ENCODE data around the gene MGME1. TPM values are rescaled to one million over a fixed set of nuclear protein-coding genes. Genes with fewer than 3 reads are reported as not detected.

Gene MGME1
- total RNA-seq, 1 donor = 8.3 TPM

DNA sequence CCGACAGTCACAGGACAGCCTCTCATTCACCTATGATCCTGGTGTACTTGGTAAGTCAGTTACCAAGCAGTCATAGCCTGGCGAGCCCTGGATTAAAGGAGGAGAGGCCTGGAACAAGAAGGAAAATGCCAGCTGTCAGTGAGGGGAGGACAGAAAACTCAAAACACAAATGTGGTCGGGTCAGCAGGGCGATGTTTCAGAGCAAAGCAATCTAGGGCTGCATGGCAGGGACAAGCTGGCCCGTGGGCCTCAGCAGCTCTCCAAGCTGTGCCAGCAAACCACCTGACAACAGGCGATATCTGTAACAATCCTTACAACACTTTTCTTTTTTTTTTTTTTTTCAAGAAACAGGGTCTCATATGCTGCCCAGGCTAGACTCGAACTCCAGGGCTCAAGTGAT, 40.3 kb downstream of the MGME1 start:
- Histone ChIP-seq H3K27ac (ENCODE audit: low read depth, low read length) (no peak overlapping the region), H4K20me1 (ENCODE audit: insufficient read depth, low read length) (no peaks in the 10 kb centered on the region), H3K79me2 (ENCODE audit: insufficient read depth, low read length) (no peaks in the 10 kb centered on the region), H3K9me3 (ENCODE audit: low read depth, low read length) (no peaks in the 10 kb centered on the region), H2AFZ (ENCODE audit: low read length) (no peak overlapping the region), H3K4me3 (ENCODE audit: insufficient read depth, low read length) (no peak overlapping the region), H3K4me1 (ENCODE audit: insufficient read depth, low read length) (no peaks in the 10 kb centered on the region), H3K27me3 (ENCODE audit: insufficient read depth, low read length) (no peaks in the 10 kb centered on the region), H3K4me2 (ENCODE audit: insufficient read depth, low read length) (no peak overlapping the region), H3K36me3 (ENCODE audit: insufficient read depth, low read length) (no peaks in the 10 kb centered on the region)
- no peak for DNase-seq (ENCODE audit: insufficient read length, low spot score, missing footprints)
- TF ChIP-seq, protein P1, sequence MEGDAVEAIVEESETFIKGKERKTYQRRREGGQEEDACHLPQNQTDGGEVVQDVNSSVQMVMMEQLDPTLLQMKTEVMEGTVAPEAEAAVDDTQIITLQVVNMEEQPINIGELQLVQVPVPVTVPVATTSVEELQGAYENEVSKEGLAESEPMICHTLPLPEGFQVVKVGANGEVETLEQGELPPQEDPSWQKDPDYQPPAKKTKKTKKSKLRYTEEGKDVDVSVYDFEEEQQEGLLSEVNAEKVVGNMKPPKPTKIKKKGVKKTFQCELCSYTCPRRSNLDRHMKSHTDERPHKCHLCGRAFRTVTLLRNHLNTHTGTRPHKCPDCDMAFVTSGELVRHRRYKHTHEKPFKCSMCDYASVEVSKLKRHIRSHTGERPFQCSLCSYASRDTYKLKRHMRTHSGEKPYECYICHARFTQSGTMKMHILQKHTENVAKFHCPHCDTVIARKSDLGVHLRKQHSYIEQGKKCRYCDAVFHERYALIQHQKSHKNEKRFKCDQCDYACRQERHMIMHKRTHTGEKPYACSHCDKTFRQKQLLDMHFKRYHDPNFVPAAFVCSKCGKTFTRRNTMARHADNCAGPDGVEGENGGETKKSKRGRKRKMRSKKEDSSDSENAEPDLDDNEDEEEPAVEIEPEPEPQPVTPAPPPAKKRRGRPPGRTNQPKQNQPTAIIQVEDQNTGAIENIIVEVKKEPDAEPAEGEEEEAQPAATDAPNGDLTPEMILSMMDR (IDR thresholded peaks at IDR 0.05; ENCODE audit: extremely low read depth, low read depth, low read length) = no peak

DNA sequence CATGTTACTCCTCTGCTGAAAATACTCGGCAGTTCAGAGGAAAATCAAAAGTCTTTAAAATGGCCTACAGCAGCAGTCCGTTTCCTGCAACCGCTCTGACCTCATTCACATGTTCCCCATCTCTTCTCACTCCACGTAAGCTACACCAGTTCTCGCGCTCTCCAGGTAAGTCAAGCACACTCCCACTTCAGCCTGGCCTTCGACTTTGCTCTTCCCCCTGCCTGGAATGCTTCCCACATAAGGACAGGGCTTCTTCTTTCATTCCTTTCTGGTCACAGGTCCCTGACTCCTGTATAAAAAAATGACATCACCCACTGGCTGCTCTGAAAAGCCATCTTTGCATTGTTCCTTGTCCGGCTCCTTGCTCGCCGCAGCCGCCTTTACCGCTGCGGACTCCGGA, 42.7 kb downstream of the MGME1 start:
- TF ChIP-seq, protein P1 (IDR thresholded peaks at IDR 0.05; ENCODE audit: extremely low read depth, low read depth, low read length) = no peak
- Histone ChIP-seq H3K27ac (ENCODE audit: low read depth, low read length) (no peak overlapping the region), H3K4me3 (ENCODE audit: insufficient read depth, low read length) (no peak overlapping the region), H2AFZ (ENCODE audit: low read length) (peak overlapping the region; percentile 65), H3K36me3 (ENCODE audit: insufficient read depth, low read length) (no peaks in the 10 kb centered on the region), H3K79me2 (ENCODE audit: insufficient read depth, low read length) (no peaks in the 10 kb centered on the region), H3K9me3 (ENCODE audit: low read depth, low read length) (no peaks in the 10 kb centered on the region), H4K20me1 (ENCODE audit: insufficient read depth, low read length) (no peaks in the 10 kb centered on the region), H3K27me3 (ENCODE audit: insufficient read depth, low read length) (no peaks in the 10 kb centered on the region), H3K4me1 (ENCODE audit: insufficient read depth, low read length) (no peaks in the 10 kb centered on the region), H3K4me2 (ENCODE audit: insufficient read depth, low read length) (no peak overlapping the region)
- no peak for DNase-seq (ENCODE audit: insufficient read length, low spot score, missing footprints)

DNA sequence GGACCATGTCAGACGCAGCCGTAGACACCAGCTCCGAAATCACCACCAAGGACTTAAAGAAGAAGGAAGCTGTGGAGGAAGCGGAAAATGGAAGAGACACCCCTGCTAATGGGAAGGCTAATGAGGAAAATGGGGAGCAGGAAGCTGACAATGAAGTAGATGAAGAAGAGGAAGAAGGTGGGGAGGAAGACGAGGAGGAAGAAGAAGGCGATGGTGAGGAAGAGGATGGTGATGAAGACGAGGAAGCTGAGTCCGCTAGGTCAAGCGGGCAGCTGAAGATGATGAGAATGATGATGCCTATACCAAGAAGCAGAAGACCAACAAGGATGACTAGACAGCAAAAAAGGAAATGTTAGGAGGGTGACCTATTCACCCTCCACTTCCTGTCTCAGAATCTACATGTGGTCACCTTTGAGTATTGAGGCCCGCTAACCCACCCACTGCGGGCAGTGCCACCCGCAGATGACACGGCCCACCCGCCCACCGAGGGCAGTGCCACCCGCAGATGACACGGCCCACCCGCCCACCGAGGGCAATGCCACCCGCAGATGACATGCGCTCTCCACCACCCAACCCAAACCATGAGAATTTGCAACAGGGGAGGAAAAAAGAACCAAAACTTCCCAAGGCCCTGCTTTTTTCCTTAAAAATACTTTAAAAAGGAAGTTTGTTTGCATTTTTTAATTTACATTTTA, 43.3 kb downstream of the MGME1 start:
- Histone ChIP-seq H3K27ac (ENCODE audit: low read depth, low read length) (no peak overlapping the region), H3K9me3 (ENCODE audit: low read depth, low read length) (no peaks in the 10 kb centered on the region), H3K4me2 (ENCODE audit: insufficient read depth, low read length) (no peak overlapping the region), H2AFZ (ENCODE audit: low read length) (no peak overlapping the region), H3K4me1 (ENCODE audit: insufficient read depth, low read length) (no peaks in the 10 kb centered on the region), H3K79me2 (ENCODE audit: insufficient read depth, low read length) (no peaks in the 10 kb centered on the region), H3K36me3 (ENCODE audit: insufficient read depth, low read length) (no peaks in the 10 kb centered on the region), H3K27me3 (ENCODE audit: insufficient read depth, low read length) (no peaks in the 10 kb centered on the region), H4K20me1 (ENCODE audit: insufficient read depth, low read length) (no peaks in the 10 kb centered on the region), H3K4me3 (ENCODE audit: insufficient read depth, low read length) (no peak overlapping the region)
- no peak for DNase-seq (ENCODE audit: insufficient read length, low spot score, missing footprints)
- TF ChIP-seq, protein P1 (IDR thresholded peaks at IDR 0.05; ENCODE audit: extremely low read depth, low read depth, low read length) = no peak

DNA sequence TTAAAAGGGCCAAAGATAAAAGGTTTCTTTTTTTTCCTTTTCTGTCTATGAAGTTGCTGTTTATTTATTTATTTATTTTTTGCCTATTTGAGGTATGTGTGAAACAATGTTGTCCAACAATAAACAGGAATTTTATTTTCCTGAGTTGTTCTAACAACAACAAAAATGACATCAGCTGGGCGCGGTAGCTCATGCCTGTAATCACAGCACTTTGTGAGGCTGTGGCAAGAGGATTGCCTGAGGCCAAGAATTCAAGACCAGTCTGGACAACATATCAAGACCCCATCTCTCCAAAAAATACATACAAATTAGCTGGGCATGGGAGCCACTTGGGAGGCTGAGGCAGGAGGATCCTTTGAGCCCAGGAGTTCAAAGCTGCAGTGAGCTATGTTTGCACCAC, 44.1 kb downstream of the MGME1 start:
- Histone ChIP-seq H3K4me2 (ENCODE audit: insufficient read depth, low read length) (no peak overlapping the region), H3K9me3 (ENCODE audit: low read depth, low read length) (no peaks in the 10 kb centered on the region), H3K4me1 (ENCODE audit: insufficient read depth, low read length) (no peaks in the 10 kb centered on the region), H3K27ac (ENCODE audit: low read depth, low read length) (no peak overlapping the region), H3K79me2 (ENCODE audit: insufficient read depth, low read length) (no peaks in the 10 kb centered on the region), H2AFZ (ENCODE audit: low read length) (no peak overlapping the region), H3K4me3 (ENCODE audit: insufficient read depth, low read length) (no peak overlapping the region), H3K27me3 (ENCODE audit: insufficient read depth, low read length) (no peaks in the 10 kb centered on the region), H4K20me1 (ENCODE audit: insufficient read depth, low read length) (no peaks in the 10 kb centered on the region), H3K36me3 (ENCODE audit: insufficient read depth, low read length) (no peaks in the 10 kb centered on the region)
- TF ChIP-seq, protein P1 (IDR thresholded peaks at IDR 0.05; ENCODE audit: extremely low read depth, low read depth, low read length) = no peak
- no peak for DNase-seq (ENCODE audit: insufficient read length, low spot score, missing footprints)
